ENCODE results near the gene DGAT2.

GRCh38 chr11:75786101-75786736 is 17.6 kb downstream of the DGAT2 start:
- TF ChIP-seq POLR2A (IDR thresholded peaks at IDR 0.05) = no peak
- TF ChIP-seq, protein P1, sequence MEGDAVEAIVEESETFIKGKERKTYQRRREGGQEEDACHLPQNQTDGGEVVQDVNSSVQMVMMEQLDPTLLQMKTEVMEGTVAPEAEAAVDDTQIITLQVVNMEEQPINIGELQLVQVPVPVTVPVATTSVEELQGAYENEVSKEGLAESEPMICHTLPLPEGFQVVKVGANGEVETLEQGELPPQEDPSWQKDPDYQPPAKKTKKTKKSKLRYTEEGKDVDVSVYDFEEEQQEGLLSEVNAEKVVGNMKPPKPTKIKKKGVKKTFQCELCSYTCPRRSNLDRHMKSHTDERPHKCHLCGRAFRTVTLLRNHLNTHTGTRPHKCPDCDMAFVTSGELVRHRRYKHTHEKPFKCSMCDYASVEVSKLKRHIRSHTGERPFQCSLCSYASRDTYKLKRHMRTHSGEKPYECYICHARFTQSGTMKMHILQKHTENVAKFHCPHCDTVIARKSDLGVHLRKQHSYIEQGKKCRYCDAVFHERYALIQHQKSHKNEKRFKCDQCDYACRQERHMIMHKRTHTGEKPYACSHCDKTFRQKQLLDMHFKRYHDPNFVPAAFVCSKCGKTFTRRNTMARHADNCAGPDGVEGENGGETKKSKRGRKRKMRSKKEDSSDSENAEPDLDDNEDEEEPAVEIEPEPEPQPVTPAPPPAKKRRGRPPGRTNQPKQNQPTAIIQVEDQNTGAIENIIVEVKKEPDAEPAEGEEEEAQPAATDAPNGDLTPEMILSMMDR (IDR thresholded peaks at IDR 0.05) = no peak
